Muscle of leg (tissue), 11 donors: Measurements from ENCODE around the gene OLA1. TPM values are rescaled to one million over a fixed set of nuclear protein-coding genes. Genes with fewer than 3 reads are reported as not detected.

Source experiments
- DNase-seq: peaks from one replicate; pipeline ENCODE4 v3.0.0; 2013
- H3K27ac ChIP-seq: one replicate; pipeline ENCODE4 v1.5.1; 2013; ENCODE audit warnings: mild to moderate bottlenecking, low read length, control low read depth
- H3K27me3 ChIP-seq: one replicate; pipeline ENCODE4 v1.6.1; 2013; ENCODE audit warnings: low read length; ENCODE audit not compliant: control insufficient read depth, insufficient read depth
- H3K36me3 ChIP-seq: one replicate; pipeline ENCODE4 v1.6.1; 2013; ENCODE audit warnings: low read length; ENCODE audit not compliant: control insufficient read depth, insufficient read depth
- H3K4me1 ChIP-seq: one replicate; pipeline ENCODE4 v1.6.1; 2013; ENCODE audit warnings: low read length; ENCODE audit not compliant: control insufficient read depth, insufficient read depth
- H3K4me3 ChIP-seq: one replicate; pipeline ENCODE4 v1.5.1; 2013; ENCODE audit warnings: low read length, control low read depth
- H3K9me3 ChIP-seq: replicated peaks from 2 replicates; pipeline ENCODE4 v1.6.1; 2013; ENCODE audit warnings: low read depth, low read length; ENCODE audit not compliant: control insufficient read depth
- WGBS: methylation state at CpG from one replicate; pipeline ENCODE4 v1.1.5; 2013; ENCODE audit warnings: missing lambda C conversion rate; ENCODE audit not compliant: insufficient coverage; 5-methylcytosine and 5-hydroxymethylcytosine counted together
- polyA plus RNA-seq, 8 donors: library from polyadenylated mRNA; unstranded; fragments of 120-200 nt; gene quantifications; one replicate each; pipeline versions ENCODE4 v1.2.1 to v1.2.3, GENCODE V29; 2013; ENCODE audit warnings: inconsistent platforms in 1 of 8, low replicate concordance in 1 of 8; ENCODE audit not compliant: insufficient read length in 8 of 8, insufficient read depth in 1 of 8
- total RNA-seq: library from RNA; stranded (reverse); fragments of 120-200 nt; gene quantifications from one replicate; pipeline ENCODE4 v1.2.4, GENCODE V29; 2013

The OLA1 gene
- total and polyA plus RNA-seq, 9 donors: 123 to 227 (median 186) TPM

GRCh38 chr2:174078275-174078674, 170.1 kb downstream of the OLA1 start:
- Histone ChIP-seq H3K27me3 (no peaks in the 10 kb centered on the region), H3K36me3 (peaks cover 7% of the 10 kb centered on the region), H3K27ac (no peak overlapping the region), H3K4me1 (no peaks in the 10 kb centered on the region), H3K4me3 (no peak overlapping the region), H3K9me3 (no peaks in the 10 kb centered on the region)
- peak; percentile 44 for DNase-seq

GRCh38 chr2:174076975-174077374, 171.4 kb downstream of the OLA1 start:
- no peak overlapping the region for H3K4me3 ChIP-seq

GRCh38 chr2:174076040-174076439, 172.3 kb downstream of the OLA1 start:
- WGBS: no CpG with 5 or more reads among the region's 2 CpGs
- no peaks in the 10 kb centered on the region for H3K4me1 ChIP-seq
- H3K36me3 ChIP-seq: peaks cover 7% of the 10 kb centered on the region
- H3K27me3 ChIP-seq: no peaks in the 10 kb centered on the region
- no peaks in the 10 kb centered on the region for H3K9me3 ChIP-seq
- DNase-seq: no peak
- H3K4me3 ChIP-seq: no peak overlapping the region
- no peak overlapping the region for H3K27ac ChIP-seq

More at GRCh38 chr2:174076975-174077374, 171.4 kb downstream of the OLA1 start:
- no peaks in the 10 kb centered on the region for H3K4me1 ChIP-seq
- DNase-seq: no peak
- WGBS: no CpG with 5 or more reads among the region's 1 CpG
- no peaks in the 10 kb centered on the region for H3K9me3 ChIP-seq
- H3K27ac ChIP-seq: no peak overlapping the region
- peaks cover 7% of the 10 kb centered on the region for H3K36me3 ChIP-seq
- no peaks in the 10 kb centered on the region for H3K27me3 ChIP-seq

GRCh38 chr2:174074831-174075230, 173.5 kb downstream of the OLA1 start:
- H3K27ac ChIP-seq: no peak overlapping the region
- H3K4me3 ChIP-seq: no peak overlapping the region
- no peaks in the 10 kb centered on the region for H3K9me3 ChIP-seq
- H3K36me3 ChIP-seq: peaks cover 4% of the 10 kb centered on the region
- no CpG with 5 or more reads among the region's 4 CpGs for WGBS
- no peak for DNase-seq
- H3K4me1 ChIP-seq: no peaks in the 10 kb centered on the region
- H3K27me3 ChIP-seq: no peaks in the 10 kb centered on the region

- Histone ChIP-seq H3K27ac (no peak overlapping the region), H3K4me1 (no peaks in the 10 kb centered on the region), H3K4me3 (no peak overlapping the region), H3K36me3 (peaks cover 4% of the 10 kb centered on the region), H3K9me3 (no peaks in the 10 kb centered on the region), H3K27me3 (no peaks in the 10 kb centered on the region)
- WGBS: 83% methylated on average over 1 of the region's 4 CpGs
- no peak for DNase-seq
These were observed 175.5 kb downstream of the OLA1 start for GRCh38 chr2:174072857-174073256.

GRCh38 chr2:174072069-174072468, 176.3 kb downstream of the OLA1 start:
- H3K27ac ChIP-seq: no peak overlapping the region

GRCh38 chr2:174071321-174071720, 177.0 kb downstream of the OLA1 start:
- no peak for DNase-seq
- Histone ChIP-seq H3K9me3 (no peaks in the 10 kb centered on the region), H3K27ac (no peak overlapping the region), H3K36me3 (peaks cover 4% of the 10 kb centered on the region), H3K27me3 (no peaks in the 10 kb centered on the region), H3K4me1 (no peaks in the 10 kb centered on the region), H3K4me3 (no peak overlapping the region)
- no CpG with 5 or more reads among the region's 3 CpGs for WGBS

More at GRCh38 chr2:174072069-174072468, 176.3 kb downstream of the OLA1 start:
- Histone ChIP-seq H3K4me3 (no peak overlapping the region), H3K9me3 (no peaks in the 10 kb centered on the region), H3K27me3 (no peaks in the 10 kb centered on the region), H3K4me1 (no peaks in the 10 kb centered on the region), H3K36me3 (peaks cover 4% of the 10 kb centered on the region)
- WGBS: 80% methylated on average over 1 of the region's 4 CpGs
- DNase-seq: no peak

GRCh38 chr2:174070281-174070680, 178.1 kb downstream of the OLA1 start:
- Histone ChIP-seq H3K4me3 (no peak overlapping the region), H3K4me1 (no peaks in the 10 kb centered on the region), H3K27me3 (no peaks in the 10 kb centered on the region), H3K9me3 (no peaks in the 10 kb centered on the region), H3K36me3 (peaks cover 4% of the 10 kb centered on the region), H3K27ac (no peak overlapping the region)
- 84% methylated on average over 3 of the region's 7 CpGs for WGBS
- DNase-seq: no peak

GRCh38 chr2:174067815-174068214, 180.5 kb downstream of the OLA1 start:
- H3K9me3 ChIP-seq: no peaks in the 10 kb centered on the region
- DNase-seq: no peak
- no peaks in the 10 kb centered on the region for H3K36me3 ChIP-seq
- no peak overlapping the region for H3K4me3 ChIP-seq
- no peak overlapping the region for H3K27ac ChIP-seq
- H3K4me1 ChIP-seq: peaks cover 3% of the 10 kb centered on the region
- H3K27me3 ChIP-seq: no peaks in the 10 kb centered on the region
- no CpG with 5 or more reads among the region's 2 CpGs for WGBS

GRCh38 chr2:174066871-174067270, 181.5 kb downstream of the OLA1 start:
- H3K27me3 ChIP-seq: no peaks in the 10 kb centered on the region
- no peak overlapping the region for H3K27ac ChIP-seq
- DNase-seq: no peak
- 100% methylated on average over 1 of the region's 7 CpGs for WGBS
- peaks cover 3% of the 10 kb centered on the region for H3K4me1 ChIP-seq
- H3K9me3 ChIP-seq: no peaks in the 10 kb centered on the region
- H3K4me3 ChIP-seq: no peak overlapping the region
- no peaks in the 10 kb centered on the region for H3K36me3 ChIP-seq

- H3K4me1 ChIP-seq: peaks cover 3% of the 10 kb centered on the region
- peaks cover 2% of the 10 kb centered on the region for H3K9me3 ChIP-seq
- 91% methylated on average over 12 of the region's 12 CpGs for WGBS
- H3K36me3 ChIP-seq: no peaks in the 10 kb centered on the region
- H3K4me3 ChIP-seq: no peak overlapping the region
- H3K27me3 ChIP-seq: no peaks in the 10 kb centered on the region
- no peak for DNase-seq
- H3K27ac ChIP-seq: no peak overlapping the region
These were observed 184.7 kb downstream of the OLA1 start for GRCh38 chr2:174063492-174064092.
